K562 (cell line): Measurements from ENCODE around the gene HPD. TPM values are rescaled to one million over a fixed set of nuclear protein-coding genes. Genes with fewer than 3 reads are reported as not detected.

Experiments
- AFF1 ChIP-seq, 2 experiments: fragments of 450-650 bp; IDR thresholded peaks; 2 replicates each; pipeline ENCODE4 v1.6.1; 2018; ENCODE audit warnings: mild to moderate bottlenecking in 2 of 2, low read depth in 1 of 2; ENCODE audit not compliant: partially characterized antibody in 2 of 2
- ELK3 ChIP-seq: fragments of 450-650 bp; formaldehyde crosslinking; IDR thresholded peaks from 2 replicates; pipeline ENCODE4 v1.4.0; 2020; ENCODE audit warnings: mild to moderate bottlenecking
- KLF10 ChIP-seq: fragments of 250-450 bp; sonication (Bioruptor Pico); IDR thresholded peaks from 2 replicates; pipeline ENCODE4 v1.6.1; 2021; ENCODE audit warnings: matching md5 sums
- MGA ChIP-seq: fragments of 450-650 bp; IDR thresholded peaks from 2 replicates; pipeline ENCODE4 v1.6.1; 2016; ENCODE audit warnings: mild to moderate bottlenecking, moderate library complexity
- NCOA1 ChIP-seq: fragments of 450-650 bp; IDR thresholded peaks from 2 replicates; pipeline ENCODE4 v1.6.1; 2016; ENCODE audit warnings: low read depth
- ZFP91 ChIP-seq: sonication (generic); formaldehyde crosslinking; IDR thresholded peaks from 2 replicates; pipeline ENCODE4 v1.8.0; 2022; ENCODE audit warnings: mild to moderate bottlenecking, missing genetic modification reagents
- polyA plus RNA-seq, 8 experiments: library from polyadenylated mRNA; depleted of rRNA in 4 of 8; stranded (reverse) in 5 of 8; unstranded in 3 of 8; fragments of >200 nt; fragmentation: Nextera tagmentation in 2 of 8; fragmentation: Illumina TruSeq in 1 of 8; extraction: Ambion mirVana in 2 of 8; extraction: Trizol in 1 of 8; gene quantifications; 2 replicates each; pipeline versions ENCODE4 v1.2.1 to v1.2.3, GENCODE V29; 2011 to 2014; ENCODE audit warnings: inconsistent platforms in 1 of 8, missing spikeins in 1 of 8
- total RNA-seq, 7 experiments: library from RNA; depleted of rRNA in 6 of 7; stranded (reverse); fragments of >200 nt in 6 of 7; fragmentation: Illumina TruSeq in 2 of 7; extraction: Trizol in 2 of 7; gene quantifications; 2 replicates each; pipeline versions ENCODE4 v1.2.1 to v1.2.3, GENCODE V29; 2011 to 2021; ENCODE audit warnings: low replicate concordance in 1 of 7

Gene HPD
- total and polyA plus RNA-seq, 9 of the 15 experiments (the other 6 are each of a cell fraction or from before 2014, with no cell fraction given) = 0.06 to 0.29 (median 0.07) TPM; not detected in 4

GRCh38 chr12:121812320-121812871, 46.3 kb downstream of the HPD start (continued):
- TF ChIP-seq ELK3 (CRISPR knock-in tag) = no peak
- no peak for TF ChIP-seq KLF10 (CRISPR knock-in tag)
- no peak for TF ChIP-seq MGA
- no peak for TF ChIP-seq NCOA1
- TF ChIP-seq ZFP91 (CRISPR knock-in tag) = no peak
- no peak for TF ChIP-seq AFF1 (IDR thresholded peaks at IDR 0.05; ENCODE audit: low read depth in 1 of 2, partially characterized antibody in 2 of 2)
